ENCODE results near the gene NSDHL. TPM values are rescaled to one million over a fixed set of nuclear protein-coding genes. Genes with fewer than 3 reads are reported as not detected.

NSDHL gene
- total and polyA plus RNA-seq, 2 of the 13 experiments (the other 11 are each of a cell fraction or from before 2014, with no cell fraction given) = 26.2 to 49.3 TPM

DNA sequence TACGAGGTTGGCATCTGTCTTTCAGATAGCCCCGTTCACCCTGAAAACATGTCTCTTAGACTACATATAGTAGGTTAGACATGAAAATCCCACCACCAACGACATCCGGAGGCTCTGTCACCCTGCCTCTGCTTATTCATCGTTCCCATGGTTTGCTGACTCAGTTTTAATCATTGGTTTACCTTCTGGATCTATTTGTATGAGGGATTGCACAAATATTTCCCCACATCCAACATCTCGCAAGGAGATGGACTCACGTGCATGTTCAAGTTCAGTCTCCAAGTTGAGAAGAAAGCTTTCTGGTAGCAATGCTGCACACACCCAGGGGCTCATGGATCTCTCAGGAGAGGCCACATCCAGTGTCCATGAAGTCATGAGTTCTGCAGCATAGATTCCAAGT lies 11.1 kb upstream of the NSDHL start (continued):
- TF ChIP-seq NKX3-1 (CRISPR knock-in tag; IDR thresholded peaks at IDR 0.05) = no peak
- no peak for TF ChIP-seq NFE2 (CRISPR knock-in tag; IDR thresholded peaks at IDR 0.05)

DNA sequence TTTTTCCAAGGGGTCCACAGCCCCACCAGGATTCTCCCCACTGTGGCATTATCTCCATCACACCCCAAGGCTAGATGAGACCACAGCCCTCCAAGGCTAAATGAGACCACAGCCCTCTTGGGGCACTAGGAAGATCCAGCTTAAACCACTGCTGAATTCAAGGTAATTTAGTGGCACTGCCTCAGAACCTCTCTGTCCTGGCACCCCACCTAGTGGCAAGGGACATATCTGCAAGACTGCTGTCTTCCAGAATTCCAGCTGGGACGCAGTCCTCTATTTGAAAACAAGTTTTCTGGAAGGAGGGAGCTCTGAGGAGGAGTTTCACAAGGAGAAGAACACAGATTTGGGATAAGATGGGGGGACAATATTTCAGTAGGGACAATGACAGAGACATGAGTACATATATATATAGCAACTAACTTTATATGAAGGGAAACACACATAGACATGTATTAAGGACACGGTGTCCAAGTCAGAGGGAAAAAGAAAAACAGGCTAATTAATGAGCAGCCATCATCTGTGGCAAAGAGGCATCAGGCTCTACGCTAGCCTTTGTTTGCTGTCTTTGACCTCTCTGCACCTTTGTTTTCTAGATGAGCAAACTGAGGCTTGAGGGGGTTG lies 9.6 kb upstream of the NSDHL start:
- no peak overlapping the region for H2AFZ ChIP-seq (ENCODE audit: low read length)
- peaks cover 10% of the 10 kb centered on the region for H3K4me1 ChIP-seq (ENCODE audit: insufficient read depth, low read length)
- H3K27me3 ChIP-seq (ENCODE audit: control insufficient read depth in 1 of 2, insufficient read depth in 2 of 2, low read length in 2 of 2) = no peaks in the 10 kb centered on the region
- H3K9ac ChIP-seq (ENCODE audit: insufficient read depth, low read depth, low read length) = no peak overlapping the region
- H4K20me1 ChIP-seq (ENCODE audit: insufficient read depth, low read length) = no peaks in the 10 kb centered on the region
- DNase-seq (ENCODE audit: low spot score) (peak; percentile 23), ATAC-seq (peak; percentile 56), FAIRE-seq (peak; percentile 69)
- H3K4me2 ChIP-seq (ENCODE audit: low read depth, low read length) = no peak overlapping the region
- no peaks in the 10 kb centered on the region for H3K9me3 ChIP-seq (ENCODE audit: low read length)
- no peaks in the 10 kb centered on the region for H3K79me2 ChIP-seq (ENCODE audit: insufficient read depth, low read length)
- 3% methylated on average over 3 of the region's 3 CpGs for WGBS (ENCODE audit: low lambda C conversion rate)
- in situ Hi-C loops (cut with HindIII; ENCODE audit: extremely low pct_ligation_motif_present, low pct_unique_long_range_greater_than_20kb) = loop anchor here (25.0 kb wide), 2 partner anchors 184 to 1084 kb away; partner anchors contain the start of genes CNGA2 and GABRQ
- H3K36me3 ChIP-seq (replicated peaks in 1 of 2; ENCODE audit: control insufficient read depth in 1 of 2, insufficient read depth in 2 of 2, low read length in 2 of 2) = no peaks in the 10 kb centered on the region
- no peak overlapping the region for H3K4me3 ChIP-seq (replicated peaks in 1 of 3; ENCODE audit: insufficient read depth in 1 of 3, low read depth in 2 of 3, low read length in 3 of 3)
- no peak overlapping the region for H3K27ac ChIP-seq (ENCODE audit: extremely low read length, insufficient read depth, low read length)
- TF ChIP-seq STAG1 (CRISPR knock-in tag; IDR thresholded peaks at IDR 0.05) (peak; percentile 47), GMEB2 (CRISPR knock-in tag; IDR thresholded peaks at IDR 0.05; ENCODE audit: low read depth) (no peak), CTCF (CRISPR knock-in tag; IDR thresholded peaks at IDR 0.05) (peak; percentile 61), SMAD3 (CRISPR knock-in tag; IDR thresholded peaks at IDR 0.05) (no peak), NR2F6 (IDR thresholded peaks at IDR 0.05) (no peak), NR2F6 (CRISPR knock-in tag; IDR thresholded peaks at IDR 0.05) (no peak), TEAD3 (CRISPR knock-in tag; optimal IDR thresholded peaks at IDR 0.05; ENCODE audit: borderline replicate concordance) (no peak), ELF4 (CRISPR knock-in tag; IDR thresholded peaks at IDR 0.05; ENCODE audit: borderline replicate concordance) (no peak)
- POLR2A ChIA-PET = no interaction called here
- BruUV-seq (replicated peaks) = no TSS peak
- intact Hi-C loops (cut with micrococcal nuclease; ENCODE audit: unreplicated experiment) = no loop called here
- CTCF ChIA-PET (ENCODE audit: low intra/inter-chr PET ratio, low total read pairs) = interaction anchor here (1.2 kb wide), 1 partner anchor 1071 kb away, joined by 4 read pairs; no protein-coding TSS in a partner anchor

All from HepG2 (cell line).